ENCODE results near the gene CD4.

Gene CD4

GRCh38 chr12:6752167-6752920 is 37.0 kb upstream of the CD4 start:
- H3K27me3 ChIP-seq (ENCODE audit: control insufficient read depth in 1 of 2, insufficient read depth in 2 of 2, low read length in 2 of 2) = no peaks in the 10 kb centered on the region
- peak overlapping the region; percentile 94 to 99 for H3K9ac ChIP-seq (ENCODE audit: low read depth in 1 of 2, low read length in 2 of 2)
- H3K4me1 ChIP-seq (ENCODE audit: control insufficient read depth in 1 of 2, insufficient read depth in 2 of 2, low read length in 2 of 2) = peaks cover 13 to 20% of the 10 kb centered on the region in 2 donors
- H3K4me3 ChIP-seq (ENCODE audit: low read depth in 1 of 2, low read length in 2 of 2) = peak overlapping the region; percentile 89 to 91
- no peaks in the 10 kb centered on the region for H3K9me3 ChIP-seq (ENCODE audit: control insufficient read depth in 1 of 2, low read length in 2 of 2)
- H3K36me3 ChIP-seq (ENCODE audit: control insufficient read depth in 1 of 2, insufficient read depth in 2 of 2, low read length in 2 of 2) = peaks cover 26 to 42% of the 10 kb centered on the region in 2 donors
- peak overlapping the region; percentile 98 for H3K27ac ChIP-seq (ENCODE audit: low read depth, low read length)

- H3K36me3 ChIP-seq (ENCODE audit: control insufficient read depth in 1 of 2, insufficient read depth in 2 of 2, low read length in 2 of 2) = peaks cover 22 to 34% of the 10 kb centered on the region in 2 donors
- H3K9me3 ChIP-seq (ENCODE audit: control insufficient read depth in 1 of 2, low read length in 2 of 2) = no peaks in the 10 kb centered on the region
- peaks cover 13 to 20% of the 10 kb centered on the region in 2 donors for H3K4me1 ChIP-seq (ENCODE audit: control insufficient read depth in 1 of 2, insufficient read depth in 2 of 2, low read length in 2 of 2)
- peak within 1 kb of the TSS; percentile 89 to 91 for H3K4me3 ChIP-seq (ENCODE audit: low read depth in 1 of 2, low read length in 2 of 2)
- no peaks in the 10 kb centered on the region for H3K27me3 ChIP-seq (ENCODE audit: control insufficient read depth in 1 of 2, insufficient read depth in 2 of 2, low read length in 2 of 2)
- H3K9ac ChIP-seq (ENCODE audit: low read depth in 1 of 2, low read length in 2 of 2) = peak within 1 kb of the TSS; percentile 94 to 99
- peak within 1 kb of the TSS; percentile 98 for H3K27ac ChIP-seq (ENCODE audit: low read depth, low read length)
These were observed 36.2 kb upstream of the CD4 start, which contains the start of gene MLF2 for GRCh38 chr12:6752921-6753771. Gene MLF2, minus strand, starts transcription at chr12:6753141. Its CDS starts 807 bp downstream, at chr12:6752334.

- Histone ChIP-seq H3K4me1 (ENCODE audit: control insufficient read depth in 1 of 2, insufficient read depth in 2 of 2, low read length in 2 of 2) (peaks cover 13 to 20% of the 10 kb centered on the region in 2 donors), H3K9ac (ENCODE audit: low read depth in 1 of 2, low read length in 2 of 2) (peak overlapping the region; percentile 20 to 94), H3K27me3 (ENCODE audit: control insufficient read depth in 1 of 2, insufficient read depth in 2 of 2, low read length in 2 of 2) (no peaks in the 10 kb centered on the region), H3K36me3 (ENCODE audit: control insufficient read depth in 1 of 2, insufficient read depth in 2 of 2, low read length in 2 of 2) (peaks cover 16 to 27% of the 10 kb centered on the region in 2 donors), H3K27ac (ENCODE audit: low read depth, low read length) (peak overlapping the region; percentile 6), H3K9me3 (ENCODE audit: control insufficient read depth in 1 of 2, low read length in 2 of 2) (no peaks in the 10 kb centered on the region), H3K4me3 (ENCODE audit: low read depth in 1 of 2, low read length in 2 of 2) (peak overlapping the region in 1 of 2 donors; percentile 91)
These were observed 35.5 kb upstream of the CD4 start for GRCh38 chr12:6753772-6754356.

GRCh38 chr12:6754411-6754810 is 34.9 kb upstream of the CD4 start:
- Histone ChIP-seq H3K4me3 (ENCODE audit: low read depth in 1 of 2, low read length in 2 of 2) (no peak overlapping the region), H3K9ac (ENCODE audit: low read depth in 1 of 2, low read length in 2 of 2) (peak overlapping the region in 1 of 2 donors; percentile 94), H3K27ac (ENCODE audit: low read depth, low read length) (no peak overlapping the region), H3K36me3 (ENCODE audit: control insufficient read depth in 1 of 2, insufficient read depth in 2 of 2, low read length in 2 of 2) (peaks cover 15 to 21% of the 10 kb centered on the region in 2 donors), H3K27me3 (ENCODE audit: control insufficient read depth in 1 of 2, insufficient read depth in 2 of 2, low read length in 2 of 2) (no peaks in the 10 kb centered on the region), H3K9me3 (ENCODE audit: control insufficient read depth in 1 of 2, low read length in 2 of 2) (no peaks in the 10 kb centered on the region), H3K4me1 (ENCODE audit: control insufficient read depth in 1 of 2, insufficient read depth in 2 of 2, low read length in 2 of 2) (peaks cover 13 to 20% of the 10 kb centered on the region in 2 donors)

DNA sequence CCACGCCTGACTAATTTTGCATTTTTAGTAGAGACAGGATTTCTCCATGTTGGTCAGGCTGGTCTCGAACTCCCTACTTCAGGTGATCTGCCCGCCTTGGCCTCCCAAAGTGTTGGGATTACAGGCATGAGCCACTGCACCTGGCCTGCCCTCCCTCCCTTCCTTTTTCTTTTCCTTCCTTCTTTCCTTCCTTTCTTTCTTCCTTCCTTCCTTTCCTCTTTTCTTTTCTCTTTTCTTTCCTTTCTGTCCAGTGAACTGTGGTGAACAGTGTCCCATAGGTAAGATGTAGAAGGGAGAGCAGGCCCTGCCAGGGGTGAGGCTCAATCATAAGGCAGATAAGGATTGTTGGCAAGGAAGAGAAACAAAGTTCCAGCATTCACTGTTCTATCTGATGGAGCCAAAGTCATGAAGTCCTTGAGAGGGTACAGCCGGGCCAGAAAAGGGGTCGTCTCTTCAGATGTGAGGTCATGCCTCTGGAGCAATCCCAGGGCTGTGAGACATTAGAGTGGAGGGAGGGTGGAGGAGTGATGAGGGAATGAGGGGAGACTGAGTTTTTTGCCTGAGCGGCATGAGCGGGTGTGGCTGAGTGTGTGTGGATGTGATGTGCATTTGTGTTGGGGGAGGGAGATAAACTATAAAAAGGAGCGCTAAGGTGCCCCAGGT is 32.2 kb upstream of the CD4 start:
- Histone ChIP-seq H3K27ac (ENCODE audit: low read depth, low read length) (no peak overlapping the region), H3K27me3 (ENCODE audit: control insufficient read depth in 1 of 2, insufficient read depth in 2 of 2, low read length in 2 of 2) (no peaks in the 10 kb centered on the region), H3K4me3 (ENCODE audit: low read depth in 1 of 2, low read length in 2 of 2) (no peak overlapping the region), H3K4me1 (ENCODE audit: control insufficient read depth in 1 of 2, insufficient read depth in 2 of 2, low read length in 2 of 2) (peaks cover 7 to 13% of the 10 kb centered on the region in 2 donors), H3K36me3 (ENCODE audit: control insufficient read depth in 1 of 2, insufficient read depth in 2 of 2, low read length in 2 of 2) (no peaks in the 10 kb centered on the region), H3K9me3 (ENCODE audit: control insufficient read depth in 1 of 2, low read length in 2 of 2) (no peaks in the 10 kb centered on the region), H3K9ac (ENCODE audit: low read depth in 1 of 2, low read length in 2 of 2) (no peak overlapping the region)

- no peak overlapping the region for H3K4me3 ChIP-seq (ENCODE audit: low read depth in 1 of 2, low read length in 2 of 2)
- H3K36me3 ChIP-seq (ENCODE audit: control insufficient read depth in 1 of 2, insufficient read depth in 2 of 2, low read length in 2 of 2) = no peaks in the 10 kb centered on the region
- H3K9ac ChIP-seq (ENCODE audit: low read depth in 1 of 2, low read length in 2 of 2) = no peak overlapping the region
- H3K4me1 ChIP-seq (ENCODE audit: control insufficient read depth in 1 of 2, insufficient read depth in 2 of 2, low read length in 2 of 2) = peaks cover 5 to 12% of the 10 kb centered on the region in 2 donors
- no peaks in the 10 kb centered on the region for H3K27me3 ChIP-seq (ENCODE audit: control insufficient read depth in 1 of 2, insufficient read depth in 2 of 2, low read length in 2 of 2)
- no peaks in the 10 kb centered on the region for H3K9me3 ChIP-seq (ENCODE audit: control insufficient read depth in 1 of 2, low read length in 2 of 2)
- H3K27ac ChIP-seq (ENCODE audit: low read depth, low read length) = no peak overlapping the region
These were observed 30.7 kb upstream of the CD4 start for GRCh38 chr12:6758506-6759095.

DNA sequence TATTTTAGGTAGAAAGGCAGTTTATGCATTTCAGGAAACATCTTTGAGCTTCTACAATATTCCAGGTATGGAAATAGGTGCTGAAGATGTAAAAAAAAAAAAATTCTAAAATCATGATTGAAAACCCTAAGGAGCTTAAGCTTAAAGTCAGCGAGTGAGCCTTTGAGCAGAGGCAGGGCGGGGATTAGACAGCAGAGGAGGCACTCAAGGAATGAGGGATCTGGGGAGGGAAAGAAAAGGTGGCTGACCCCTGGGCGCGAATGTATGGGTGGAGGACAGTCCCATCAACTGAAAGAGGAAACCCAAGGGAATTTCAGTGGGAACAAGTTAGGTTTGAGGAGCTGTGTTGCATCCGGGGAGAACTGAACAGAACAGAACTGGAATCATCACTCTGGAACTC is 29.6 kb upstream of the CD4 start:
- no peak overlapping the region for H3K27ac ChIP-seq (ENCODE audit: low read depth, low read length)
- no peak overlapping the region for H3K4me3 ChIP-seq (ENCODE audit: low read depth in 1 of 2, low read length in 2 of 2)
- no peak overlapping the region for H3K9ac ChIP-seq (ENCODE audit: low read depth in 1 of 2, low read length in 2 of 2)

DNA sequence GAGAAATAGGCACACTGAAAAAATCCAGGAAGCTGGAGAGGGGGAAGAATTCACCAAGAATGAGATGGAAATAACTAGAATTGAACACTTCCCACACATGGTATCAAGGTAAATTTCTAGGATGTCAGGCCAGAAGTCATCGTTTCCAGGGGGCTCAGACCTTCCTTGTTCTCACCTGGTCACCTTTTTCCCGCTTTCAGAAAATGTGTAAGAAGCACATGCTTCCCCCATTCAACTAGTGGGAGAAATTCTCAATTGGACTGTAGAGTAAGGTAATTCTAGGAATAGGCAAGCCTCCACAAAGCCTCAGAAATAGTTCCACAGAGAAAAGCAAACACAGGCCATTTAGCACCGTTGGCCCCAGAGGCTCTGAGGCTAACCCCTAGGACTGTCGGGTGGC is 25.9 kb upstream of the CD4 start:
- no peaks in the 10 kb centered on the region for H3K36me3 ChIP-seq (ENCODE audit: control insufficient read depth in 1 of 2, insufficient read depth in 2 of 2, low read length in 2 of 2)
- no peaks in the 10 kb centered on the region for H3K27me3 ChIP-seq (ENCODE audit: control insufficient read depth in 1 of 2, insufficient read depth in 2 of 2, low read length in 2 of 2)
- no peak overlapping the region for H3K9ac ChIP-seq (ENCODE audit: low read depth in 1 of 2, low read length in 2 of 2)
- H3K4me3 ChIP-seq (ENCODE audit: low read depth in 1 of 2, low read length in 2 of 2) = no peak overlapping the region
- no peaks in the 10 kb centered on the region for H3K9me3 ChIP-seq (ENCODE audit: control insufficient read depth in 1 of 2, low read length in 2 of 2)
- H3K4me1 ChIP-seq (ENCODE audit: control insufficient read depth in 1 of 2, insufficient read depth in 2 of 2, low read length in 2 of 2) = peaks cover 27% of the 10 kb centered on the region in 2 donors
- H3K27ac ChIP-seq (ENCODE audit: low read depth, low read length) = peak overlapping the region; percentile 68

More for the DNA sequence above, 29.6 kb upstream of the CD4 start:
- Histone ChIP-seq H3K27me3 (ENCODE audit: control insufficient read depth in 1 of 2, insufficient read depth in 2 of 2, low read length in 2 of 2) (no peaks in the 10 kb centered on the region), H3K9me3 (ENCODE audit: control insufficient read depth in 1 of 2, low read length in 2 of 2) (no peaks in the 10 kb centered on the region), H3K4me1 (ENCODE audit: control insufficient read depth in 1 of 2, insufficient read depth in 2 of 2, low read length in 2 of 2) (peaks cover 4 to 9% of the 10 kb centered on the region in 2 donors), H3K36me3 (ENCODE audit: control insufficient read depth in 1 of 2, insufficient read depth in 2 of 2, low read length in 2 of 2) (no peaks in the 10 kb centered on the region)

GRCh38 chr12:6764011-6764828 is 25.1 kb upstream of the CD4 start:
- peaks cover 31 to 32% of the 10 kb centered on the region in 2 donors for H3K4me1 ChIP-seq (ENCODE audit: control insufficient read depth in 1 of 2, insufficient read depth in 2 of 2, low read length in 2 of 2)
- peak overlapping the region; percentile 68 for H3K27ac ChIP-seq (ENCODE audit: low read depth, low read length)
- no peaks in the 10 kb centered on the region for H3K27me3 ChIP-seq (ENCODE audit: control insufficient read depth in 1 of 2, insufficient read depth in 2 of 2, low read length in 2 of 2)
- peak overlapping the region; percentile 16 to 53 for H3K4me3 ChIP-seq (ENCODE audit: low read depth in 1 of 2, low read length in 2 of 2)
- no peaks in the 10 kb centered on the region for H3K9me3 ChIP-seq (ENCODE audit: control insufficient read depth in 1 of 2, low read length in 2 of 2)
- no peaks in the 10 kb centered on the region for H3K36me3 ChIP-seq (ENCODE audit: control insufficient read depth in 1 of 2, insufficient read depth in 2 of 2, low read length in 2 of 2)
- peak overlapping the region in 1 of 2 donors; percentile 25 for H3K9ac ChIP-seq (ENCODE audit: low read depth in 1 of 2, low read length in 2 of 2)

All from duodenal mucosa (tissue), 2 donors.